Transverse colon (tissue), 4 donors: Measurements from ENCODE around the gene RNF130.

ENCODE experiments used
- CTCF ChIP-seq, 5 experiments: fragments of 200-600 bp in 3 of 5; fragments of 450-650 bp in 2 of 5; sonication (generic) in 3 of 5; IDR thresholded peaks; 1 replicate in 2 of 5; 2 replicates in 3 of 5; pipeline ENCODE4 v1.5.1; 2016 to 2017; ENCODE audit warnings: antibody characterized with exemption in 5 of 5, inconsistent platforms in 3 of 5, mild to moderate bottlenecking in 2 of 5, moderate library complexity in 1 of 5
- POLR2A ChIP-seq: fragments of 450-650 bp; IDR thresholded peaks from one replicate; pipeline ENCODE4 v1.6.1; 2016; ENCODE audit warnings: antibody characterized with exemption, mild to moderate bottlenecking, moderate library complexity
- POLR2AphosphoS5 ChIP-seq, 3 donors: sonication (generic); formaldehyde crosslinking; IDR thresholded peaks; one replicate each; pipeline ENCODE4 v1.6.1; 2016; ENCODE audit warnings: antibody characterized with exemption in 3 of 3

- TF ChIP-seq CTCF (IDR thresholded peaks at IDR 0.05) (no peak), POLR2A (no peak), POLR2AphosphoS5 (IDR thresholded peaks at IDR 0.05) (no peak)
Measured at GRCh38 chr5:180068519-180069090, 3.0 kb downstream of the RNF130 start.
